LNCaP clone FGC (cell line): ENCODE results near the gene GRHL1.

Experiments
- DNase-seq: peaks from one replicate; pipeline ENCODE4 v3.0.0-alpha.2; 2011; ENCODE audit warnings: low read depth
- H3K4me3 ChIP-seq: 2 replicates; pipeline ENCODE4 v1.5.1; 2011; ENCODE audit warnings: mild to moderate bottlenecking, low read depth, low read length, control low read depth
- CTCF ChIP-seq: IDR thresholded peaks from 2 replicates; pipeline ENCODE4 v1.5.1; 2012; ENCODE audit warnings: mild to moderate bottlenecking; ENCODE audit not compliant: control insufficient read depth, insufficient read depth; ENCODE audit errors: extremely low read depth

Gene GRHL1

GRCh38 chr2:9981655-9982054 is 30.2 kb downstream of the GRHL1 start:
- TF ChIP-seq CTCF = no peak
- no peak for DNase-seq
- H3K4me3 ChIP-seq = no peak overlapping the region

GRCh38 chr2:9982248-9982647 is 30.8 kb downstream of the GRHL1 start:
- no peak for DNase-seq
- TF ChIP-seq CTCF = no peak
- H3K4me3 ChIP-seq = no peak overlapping the region

GRCh38 chr2:9982891-9983290 is 31.4 kb downstream of the GRHL1 start:
- no peak for TF ChIP-seq CTCF
- no peak overlapping the region for H3K4me3 ChIP-seq
- no peak for DNase-seq

GRCh38 chr2:9983401-9984216 is 32.1 kb downstream of the GRHL1 start:
- DNase-seq = no peak
- no peak for TF ChIP-seq CTCF
- H3K4me3 ChIP-seq = no peak overlapping the region

- peak; percentile 49 for TF ChIP-seq CTCF
- H3K4me3 ChIP-seq = no peak overlapping the region
- DNase-seq = no peak
Measured at GRCh38 chr2:9984217-9984739, 32.8 kb downstream of the GRHL1 start.

- H3K4me3 ChIP-seq = no peak overlapping the region
- DNase-seq = no peak
- no peak for TF ChIP-seq CTCF
Measured at GRCh38 chr2:9984871-9985480, 33.5 kb downstream of the GRHL1 start.
